HL-60 (cell line): ENCODE results near the gene MAMSTR.

Experiments
- DNase-seq, 2 experiments: peaks; one replicate each; pipeline ENCODE4 v3.0.0-alpha.2; 2010 to 2020; ENCODE audit warnings: low read depth in 1 of 2, low spot score in 1 of 2
- H3K27ac ChIP-seq: fragments of 250-450 bp; sonication (Bioruptor Pico); replicated peaks from 2 replicates; pipeline ENCODE4 v1.5.1; 2020; ENCODE audit warnings: mild to moderate bottlenecking, moderate library complexity
- H3K27me3 ChIP-seq: fragments of 250-450 bp; sonication (Bioruptor Pico); 2 replicates; pipeline ENCODE4 v1.5.1; 2021; ENCODE audit warnings: mild to moderate bottlenecking, moderate library complexity; ENCODE audit not compliant: insufficient read depth, poor library complexity, severe bottlenecking
- H3K4me3 ChIP-seq: replicated peaks from 2 replicates; pipeline ENCODE4 v1.5.1; 2011; ENCODE audit warnings: mild to moderate bottlenecking, control low read depth, low read length; ENCODE audit not compliant: insufficient read depth
- GABPA ChIP-seq: IDR thresholded peaks from 2 replicates; pipeline ENCODE4 v1.6.1; 2012; ENCODE audit warnings: low read depth
- POLR2AphosphoS5 ChIP-seq: IDR thresholded peaks from 2 replicates; pipeline ENCODE4 v1.6.1; 2012; ENCODE audit warnings: low read depth
- SPI1 ChIP-seq: IDR thresholded peaks from 2 replicates; pipeline ENCODE4 v1.6.1; 2012; ENCODE audit warnings: low read depth, mild to moderate bottlenecking, borderline replicate concordance
- TF ChIP-seq, protein P1 (sequence below): IDR thresholded peaks from 2 replicates; pipeline ENCODE4 v1.6.1; 2012; ENCODE audit warnings: low read depth; ENCODE audit not compliant: insufficient replicate concordance
- TF ChIP-seq, protein P2 (sequence below): IDR thresholded peaks from one replicate; pipeline ENCODE4 v1.5.1; 2011; ENCODE audit warnings: low read length, control low read depth, inconsistent platforms; ENCODE audit not compliant: insufficient read depth

MAMSTR gene

DNA sequence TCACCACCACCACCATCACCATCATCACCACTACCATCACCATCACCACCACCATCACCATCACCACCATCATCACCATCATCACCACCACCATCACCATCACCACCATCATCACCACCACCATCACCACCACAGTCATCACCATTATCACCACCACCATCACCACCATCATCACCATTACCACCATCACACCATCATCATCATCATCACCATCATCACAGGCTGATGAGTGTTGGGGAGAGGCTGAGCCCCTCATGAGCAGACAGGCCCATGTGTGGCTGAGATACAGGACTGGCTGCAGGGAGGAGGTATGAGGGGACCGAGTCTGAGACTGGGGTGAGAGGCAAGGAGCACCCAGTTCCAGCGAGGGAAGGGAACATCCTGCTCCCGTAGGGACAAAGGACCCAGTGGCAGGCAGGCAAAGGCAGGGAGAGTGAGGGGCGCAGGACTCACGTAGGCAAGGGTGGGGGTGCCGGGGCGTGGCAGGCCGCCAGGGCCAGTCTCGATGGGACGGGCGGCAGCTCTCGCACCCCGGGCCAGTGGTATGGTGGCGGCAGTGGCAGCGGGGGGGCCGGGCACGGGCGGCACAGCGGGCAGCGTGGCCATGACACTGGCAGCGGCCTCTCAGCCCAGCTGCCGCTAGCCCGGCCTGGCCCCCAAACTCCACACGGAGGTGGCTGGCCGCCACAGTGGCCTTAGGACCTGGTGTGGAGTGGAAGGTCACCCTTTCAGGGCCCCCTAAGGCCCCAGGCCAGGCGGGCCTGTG, 49.4 kb downstream of the MAMSTR start:
- no peak overlapping the region for H3K27ac ChIP-seq
- TF ChIP-seq POLR2AphosphoS5 (no peak), SPI1 (no peak)
- TF ChIP-seq, protein P1, sequence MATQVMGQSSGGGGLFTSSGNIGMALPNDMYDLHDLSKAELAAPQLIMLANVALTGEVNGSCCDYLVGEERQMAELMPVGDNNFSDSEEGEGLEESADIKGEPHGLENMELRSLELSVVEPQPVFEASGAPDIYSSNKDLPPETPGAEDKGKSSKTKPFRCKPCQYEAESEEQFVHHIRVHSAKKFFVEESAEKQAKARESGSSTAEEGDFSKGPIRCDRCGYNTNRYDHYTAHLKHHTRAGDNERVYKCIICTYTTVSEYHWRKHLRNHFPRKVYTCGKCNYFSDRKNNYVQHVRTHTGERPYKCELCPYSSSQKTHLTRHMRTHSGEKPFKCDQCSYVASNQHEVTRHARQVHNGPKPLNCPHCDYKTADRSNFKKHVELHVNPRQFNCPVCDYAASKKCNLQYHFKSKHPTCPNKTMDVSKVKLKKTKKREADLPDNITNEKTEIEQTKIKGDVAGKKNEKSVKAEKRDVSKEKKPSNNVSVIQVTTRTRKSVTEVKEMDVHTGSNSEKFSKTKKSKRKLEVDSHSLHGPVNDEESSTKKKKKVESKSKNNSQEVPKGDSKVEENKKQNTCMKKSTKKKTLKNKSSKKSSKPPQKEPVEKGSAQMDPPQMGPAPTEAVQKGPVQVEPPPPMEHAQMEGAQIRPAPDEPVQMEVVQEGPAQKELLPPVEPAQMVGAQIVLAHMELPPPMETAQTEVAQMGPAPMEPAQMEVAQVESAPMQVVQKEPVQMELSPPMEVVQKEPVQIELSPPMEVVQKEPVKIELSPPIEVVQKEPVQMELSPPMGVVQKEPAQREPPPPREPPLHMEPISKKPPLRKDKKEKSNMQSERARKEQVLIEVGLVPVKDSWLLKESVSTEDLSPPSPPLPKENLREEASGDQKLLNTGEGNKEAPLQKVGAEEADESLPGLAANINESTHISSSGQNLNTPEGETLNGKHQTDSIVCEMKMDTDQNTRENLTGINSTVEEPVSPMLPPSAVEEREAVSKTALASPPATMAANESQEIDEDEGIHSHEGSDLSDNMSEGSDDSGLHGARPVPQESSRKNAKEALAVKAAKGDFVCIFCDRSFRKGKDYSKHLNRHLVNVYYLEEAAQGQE: no peak
- TF ChIP-seq, protein P2, sequence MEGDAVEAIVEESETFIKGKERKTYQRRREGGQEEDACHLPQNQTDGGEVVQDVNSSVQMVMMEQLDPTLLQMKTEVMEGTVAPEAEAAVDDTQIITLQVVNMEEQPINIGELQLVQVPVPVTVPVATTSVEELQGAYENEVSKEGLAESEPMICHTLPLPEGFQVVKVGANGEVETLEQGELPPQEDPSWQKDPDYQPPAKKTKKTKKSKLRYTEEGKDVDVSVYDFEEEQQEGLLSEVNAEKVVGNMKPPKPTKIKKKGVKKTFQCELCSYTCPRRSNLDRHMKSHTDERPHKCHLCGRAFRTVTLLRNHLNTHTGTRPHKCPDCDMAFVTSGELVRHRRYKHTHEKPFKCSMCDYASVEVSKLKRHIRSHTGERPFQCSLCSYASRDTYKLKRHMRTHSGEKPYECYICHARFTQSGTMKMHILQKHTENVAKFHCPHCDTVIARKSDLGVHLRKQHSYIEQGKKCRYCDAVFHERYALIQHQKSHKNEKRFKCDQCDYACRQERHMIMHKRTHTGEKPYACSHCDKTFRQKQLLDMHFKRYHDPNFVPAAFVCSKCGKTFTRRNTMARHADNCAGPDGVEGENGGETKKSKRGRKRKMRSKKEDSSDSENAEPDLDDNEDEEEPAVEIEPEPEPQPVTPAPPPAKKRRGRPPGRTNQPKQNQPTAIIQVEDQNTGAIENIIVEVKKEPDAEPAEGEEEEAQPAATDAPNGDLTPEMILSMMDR: no peak
- H3K27me3 ChIP-seq: no peaks in the 10 kb centered on the region
- H3K4me3 ChIP-seq: no peak overlapping the region
- no peak for DNase-seq

DNA sequence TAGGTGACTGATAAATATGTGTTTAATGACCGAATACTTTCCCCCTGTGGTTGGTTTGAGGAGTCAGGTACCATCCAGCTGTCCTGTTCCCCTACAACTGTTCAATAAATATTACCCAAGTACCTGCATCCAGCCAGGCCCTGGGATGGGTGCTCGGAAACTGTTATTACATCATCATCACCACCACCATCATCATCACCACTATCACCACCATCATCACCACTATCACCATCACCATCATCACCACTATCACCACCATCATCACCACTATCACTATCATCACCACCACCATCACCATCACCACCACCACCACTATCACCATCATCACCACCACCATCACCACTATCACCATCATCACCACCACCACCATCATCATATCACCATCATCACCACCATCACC, 50.8 kb downstream of the MAMSTR start:
- Histone ChIP-seq H3K27me3 (no peaks in the 10 kb centered on the region), H3K27ac (no peak overlapping the region), H3K4me3 (no peak overlapping the region)
- TF ChIP-seq GABPA (no peak), POLR2AphosphoS5 (no peak), SPI1 (no peak)
- TF ChIP-seq, protein P1: no peak
- TF ChIP-seq, protein P2: no peak
- DNase-seq: no peak

DNA sequence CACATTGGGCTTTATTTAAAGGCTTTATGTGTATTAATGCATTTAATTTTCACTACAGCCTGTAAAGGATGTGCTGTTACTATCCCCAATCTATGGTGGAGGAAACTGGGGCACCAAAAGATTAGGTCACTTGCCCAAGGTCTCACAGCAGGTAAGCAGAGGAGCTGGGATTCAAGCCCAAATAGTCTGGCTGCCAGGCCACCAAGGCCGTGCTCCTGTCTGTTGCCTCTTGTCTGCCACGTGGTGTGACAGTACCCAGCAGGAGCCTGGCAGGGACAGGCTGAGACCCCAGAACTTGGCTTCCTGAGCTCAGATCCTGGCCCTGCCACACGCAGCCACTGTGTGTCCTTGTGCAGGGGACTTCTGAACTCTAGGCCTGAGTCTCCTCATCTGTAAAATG, 51.2 kb downstream of the MAMSTR start:
- no peak for DNase-seq
- no peak overlapping the region for H3K27ac ChIP-seq
- no peaks in the 10 kb centered on the region for H3K27me3 ChIP-seq
- H3K4me3 ChIP-seq: no peak overlapping the region
- TF ChIP-seq GABPA: no peak
- no peak for TF ChIP-seq POLR2AphosphoS5
- TF ChIP-seq, protein P1: no peak
- TF ChIP-seq, protein P2: no peak
- no peak for TF ChIP-seq SPI1
